HepG2 (cell line): ENCODE measurements around the gene ARPC1B. TPM values are rescaled to one million over a fixed set of nuclear protein-coding genes. Genes with fewer than 3 reads are reported as not detected.

Source experiments
- ATAC-seq: fragments of 200-7000 bp; cut with Tn5 transposase; 3 replicates; pipeline ENCODE4 v1.9.1; 2020; ENCODE audit warnings: mild to moderate bottlenecking, moderate library complexity
- BruUV-seq: library from RNA; stranded (reverse); fragments of 400-500 nt; replicated peaks from 2 replicates; lab custom pipeline; 2021; lab: Mats Ljungman, UMichigan
- CTCF ChIA-PET: fragments of 300-600 bp; formaldehyde crosslinking; extraction: SDS; loops from one replicate; lab custom pipeline; 2021; ENCODE audit warnings: low total read pairs, inconsistent platforms, low intra/inter-chr PET ratio; lab: Yijun Ruan, JAX
- POLR2A ChIA-PET: fragments of 350-600 bp; sonication (Branson Sonifier 250); formaldehyde crosslinking; loops from one replicate; lab custom pipeline; 2020; ENCODE audit warnings: antibody characterized with exemption, inconsistent platforms; lab: Yijun Ruan, JAX
- DNase-seq: peaks from one replicate; pipeline ENCODE4 v3.0.0-alpha.2; 2015; ENCODE audit warnings: low spot score
- FAIRE-seq: peaks from 3 replicates; lab custom pipeline; 2011; peaks lifted over from hg19 to GRCh38; lab: Jason Lieb, UNC
- H2AFZ ChIP-seq: one replicate; pipeline ENCODE4 v1.6.1; 2011; ENCODE audit warnings: low read length, inconsistent platforms
- H3K27ac ChIP-seq: fragments of 300-600 bp; 3 replicates; pipeline ENCODE4 v1.8.0; 2011; ENCODE audit warnings: mixed run types, mild to moderate bottlenecking, mixed read lengths, low read length, inconsistent platforms; ENCODE audit not compliant: insufficient read depth; ENCODE audit errors: extremely low read length
- H3K27me3 ChIP-seq, 2 experiments: fragments of 200-600 bp in 1 of 2; 2 replicates in 1 of 2; 3 replicates in 1 of 2; pipeline versions ENCODE4 v1.6.0 to v1.8.0; 2011; ENCODE audit warnings: low read length in 2 of 2, mild to moderate bottlenecking in 2 of 2, moderate library complexity in 2 of 2, inconsistent platforms in 1 of 2; ENCODE audit not compliant: insufficient read depth in 2 of 2, control insufficient read depth in 1 of 2
- H3K36me3 ChIP-seq, 2 experiments: fragments of 200-600 bp in 1 of 2; replicated peaks in 1 of 2; 2 replicates in 1 of 2; 3 replicates in 1 of 2; pipeline versions ENCODE4 v1.5.1 to v1.8.0; 2011; ENCODE audit warnings: low read length in 2 of 2, inconsistent platforms in 1 of 2; ENCODE audit not compliant: insufficient read depth in 2 of 2, control insufficient read depth in 1 of 2
- H3K4me1 ChIP-seq: 2 replicates; pipeline ENCODE4 v1.5.1; 2012; ENCODE audit warnings: low read length, inconsistent platforms; ENCODE audit not compliant: insufficient read depth
- H3K4me2 ChIP-seq: 2 replicates; pipeline ENCODE4 v1.6.0; 2011; ENCODE audit warnings: low read depth, low read length, inconsistent platforms
- H3K4me3 ChIP-seq, 3 experiments: fragments of 200-600 bp in 1 of 3; sonication (generic), shearing (Covaris generic) in 1 of 3; replicated peaks in 1 of 3; 2 replicates each; pipeline ENCODE4 v1.5.1; 2011 to 2016; ENCODE audit warnings: low read length in 3 of 3, inconsistent platforms in 2 of 3, low read depth in 2 of 3, mild to moderate bottlenecking in 2 of 3, control low read depth in 1 of 3, mixed read lengths in 1 of 3; ENCODE audit not compliant: insufficient read depth in 1 of 3
- H3K79me2 ChIP-seq: one replicate; pipeline ENCODE4 v1.6.1; 2011; ENCODE audit warnings: low read length, inconsistent platforms; ENCODE audit not compliant: insufficient read depth
- H3K9ac ChIP-seq: 2 replicates; pipeline ENCODE4 v1.6.0; 2011; ENCODE audit warnings: mild to moderate bottlenecking, low read depth, low read length, inconsistent platforms; ENCODE audit not compliant: insufficient read depth
- H3K9me3 ChIP-seq: 2 replicates; pipeline ENCODE4 v1.5.1; 2012; ENCODE audit warnings: mild to moderate bottlenecking, low read length
- H4K20me1 ChIP-seq: 2 replicates; pipeline ENCODE4 v1.6.0; 2011; ENCODE audit warnings: inconsistent platforms, mild to moderate bottlenecking, low read length, moderate library complexity; ENCODE audit not compliant: insufficient read depth
- ATF5 ChIP-seq: sonication (generic); formaldehyde crosslinking; IDR thresholded peaks from 2 replicates; pipeline ENCODE4 v1.4.0; 2020; ENCODE audit warnings: mild to moderate bottlenecking, low read depth, missing genetic modification reagents
- HOXA7 ChIP-seq: sonication (generic); formaldehyde crosslinking; IDR thresholded peaks from 2 replicates; pipeline ENCODE4 v1.8.1; 2022; ENCODE audit warnings: mild to moderate bottlenecking, missing genetic modification reagents, moderate library complexity
- KAT7 ChIP-seq: IDR thresholded peaks from 2 replicates; pipeline ENCODE4 v1.6.1; 2018; ENCODE audit warnings: borderline replicate concordance, missing compliant biosample characterization
- POLR2AphosphoS5 ChIP-seq: IDR thresholded peaks from 2 replicates; pipeline ENCODE4 v1.6.1; 2012; ENCODE audit warnings: low read depth, low read length
- SMARCC2 ChIP-seq: fragments of 450-650 bp; IDR thresholded peaks from 2 replicates; pipeline ENCODE4 v1.6.1; 2017; ENCODE audit warnings: antibody characterized with exemption, mild to moderate bottlenecking
- SP4 ChIP-seq: sonication (generic); formaldehyde crosslinking; IDR thresholded peaks from 2 replicates; pipeline ENCODE4 v1.8.1; 2023; ENCODE audit warnings: mild to moderate bottlenecking, missing genetic modification reagents
- ZBTB7A ChIP-seq: sonication (generic); formaldehyde crosslinking; IDR thresholded peaks from 2 replicates; pipeline ENCODE4 v1.8.0; 2022; ENCODE audit warnings: mild to moderate bottlenecking, missing genetic modification reagents
- ZNF296 ChIP-seq: sonication (generic); formaldehyde crosslinking; conservative IDR thresholded peaks from 2 replicates; pipeline ENCODE4 v1.5.0; 2020; ENCODE audit warnings: mild to moderate bottlenecking, missing genetic modification reagents
- ZNF530 ChIP-seq: sonication (generic); formaldehyde crosslinking; IDR thresholded peaks from 2 replicates; pipeline ENCODE4 v1.5.0; 2020; ENCODE audit warnings: low read depth, mild to moderate bottlenecking, missing genetic modification reagents
- WGBS: methylation state at CpG from one replicate; pipeline ENCODE4 v1.1.6; 2017; ENCODE audit warnings: low lambda C conversion rate; 5-methylcytosine and 5-hydroxymethylcytosine counted together
- in situ Hi-C: cut with HindIII; loops from 2 replicates; pipeline ENCODE4 v1.10.0; 2017; ENCODE audit warnings: low pct_unique_long_range_greater_than_20kb; ENCODE audit not compliant: extremely low pct_ligation_motif_present
- intact Hi-C: fragments of 100-400 bp; cut with micrococcal nuclease; formaldehyde crosslinking; loops from one replicate; pipeline ENCODE4 v1.10.0; 2022; ENCODE audit not compliant: unreplicated experiment
- polyA plus RNA-seq, 8 experiments: library from polyadenylated mRNA; depleted of rRNA in 3 of 8; stranded (reverse) in 7 of 8; unstranded in 1 of 8; fragments of >200 nt; fragmentation: Illumina TruSeq in 4 of 8; extraction: Trizol in 4 of 8; gene quantifications; 2 replicates each; pipeline versions ENCODE4 v1.2.1 to v1.2.3, GENCODE V29; 2011 to 2016; ENCODE audit warnings: low read depth in 4 of 8, missing spikeins in 1 of 8, mixed read lengths in 1 of 8; ENCODE audit not compliant: insufficient read depth in 1 of 8
- total RNA-seq, 5 experiments: library from RNA; depleted of rRNA; stranded (reverse); fragments of >200 nt; fragmentation: Illumina TruSeq; extraction: Trizol; gene quantifications; 2 replicates each; pipeline ENCODE4 v1.2.3, GENCODE V29; 2016; ENCODE audit warnings: low read depth in 1 of 5

Gene ARPC1B
- total and polyA plus RNA-seq, 2 of the 13 experiments (the other 11 are each of a cell fraction or from before 2014, with no cell fraction given): 72.9 to 89.1 TPM

GRCh38 chr7:99402854-99403253 is 28.3 kb downstream of the ARPC1B start:
- ATAC-seq (no peak), DNase-seq (no peak), FAIRE-seq (no peak)
- no peaks in the 10 kb centered on the region; a peak in 1 of 5 replicates for H3K27me3 ChIP-seq
- H3K4me2 ChIP-seq: no peak overlapping the region
- 96% methylated on average over 3 of the region's 3 CpGs for WGBS
- H3K79me2 ChIP-seq: peaks cover 36% of the 10 kb centered on the region
- no peak overlapping the region for H3K27ac ChIP-seq
- no peaks in the 10 kb centered on the region for H3K9me3 ChIP-seq
- ChIA-PET POLR2A (interaction anchor here (1.3 kb wide), 1 partner anchor 30 kb away, joined by 4 read pairs; no protein-coding TSS in a partner anchor), CTCF (no interaction called here)
- no peaks in the 10 kb centered on the region for H4K20me1 ChIP-seq
- no peak overlapping the region for H3K4me3 ChIP-seq
- H2AFZ ChIP-seq: no peak overlapping the region
- no TSS peak for BruUV-seq
- peaks cover 42 to 66% of the 10 kb centered on the region in 2 experiments for H3K36me3 ChIP-seq
- no peak overlapping the region for H3K9ac ChIP-seq
- peaks cover 27% of the 10 kb centered on the region for H3K4me1 ChIP-seq
- intact Hi-C loops (no loop called here), in situ Hi-C loops (no loop called here)
- TF ChIP-seq ZBTB7A (CRISPR knock-in tag): no peak
- TF ChIP-seq SP4 (CRISPR knock-in tag): no peak
- no peak for TF ChIP-seq ATF5
- TF ChIP-seq KAT7 (CRISPR knock-in tag): no peak
- TF ChIP-seq HOXA7: no peak
- TF ChIP-seq ZNF530 (CRISPR knock-in tag): no peak
- TF ChIP-seq SMARCC2: no peak

- Histone ChIP-seq H4K20me1 (no peaks in the 10 kb centered on the region), H3K27me3 (no peaks in the 10 kb centered on the region; a peak in 1 of 5 replicates), H2AFZ (no peak overlapping the region)
- TF ChIP-seq POLR2AphosphoS5 (0 out of 2 replicates have a peak, but pooled peaks have one; percentile 19), ZNF296 (CRISPR knock-in tag) (no peak)
- TF ChIP-seq, all 625 proteins: peak for 1
- WGBS: 100% methylated on average over 4 of the region's 5 CpGs
- no peak overlapping the region for H3K4me2 ChIP-seq
- H3K4me3 ChIP-seq: no peak overlapping the region
- H3K36me3 ChIP-seq: peaks cover 39 to 57% of the 10 kb centered on the region in 2 experiments
- H3K79me2 ChIP-seq: peaks cover 40% of the 10 kb centered on the region
- in situ Hi-C loops (no loop called here), intact Hi-C loops (no loop called here)
- 0 out of 2 replicates have a peak overlapping the region, but pooled peaks have one; percentile 2 for H3K9ac ChIP-seq
- CTCF ChIA-PET: no interaction called here
- BruUV-seq: no TSS peak
- no peaks in the 10 kb centered on the region for H3K9me3 ChIP-seq
- POLR2A ChIA-PET: no interaction called here
- FAIRE-seq (no peak), ATAC-seq (no peak), DNase-seq (no peak)
- H3K4me1 ChIP-seq: peaks cover 27% of the 10 kb centered on the region
- no peak overlapping the region for H3K27ac ChIP-seq
Measured at GRCh38 chr7:99403764-99404163, 29.2 kb downstream of the ARPC1B start.
